GM21786 (cell line): ENCODE data around the gene MAP2K5.

ENCODE experiments used
- ATAC-seq: cut with Tn5 transposase; IDR thresholded peaks from one replicate; pipeline ENCODE4 v1.9.1; 2021; ENCODE audit not compliant: unreplicated experiment

MAP2K5 gene

DNA sequence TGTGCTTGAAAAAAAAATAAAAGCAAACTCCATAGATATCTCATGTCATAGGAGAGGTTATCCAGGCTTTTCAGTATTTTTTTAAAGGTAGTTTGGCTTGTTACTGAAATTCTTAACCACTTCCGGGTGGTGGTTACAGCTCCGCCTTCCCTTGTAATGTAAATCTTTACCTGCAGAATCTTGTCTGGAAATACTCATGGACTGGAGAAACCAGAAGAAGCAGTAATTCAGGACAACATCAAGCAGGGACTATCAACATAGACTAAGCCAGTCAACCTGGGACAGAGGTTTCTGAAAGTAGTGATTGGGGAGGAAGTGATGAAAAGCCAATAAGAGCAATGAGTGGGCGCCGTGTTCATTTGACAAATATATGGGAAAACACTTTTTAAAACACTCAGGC, 203.9 kb downstream of the MAP2K5 start:
- no peak for ATAC-seq

- no peak for ATAC-seq
Measured at GRCh38 chr15:67747921-67748320, 205.4 kb downstream of the MAP2K5 start.

DNA sequence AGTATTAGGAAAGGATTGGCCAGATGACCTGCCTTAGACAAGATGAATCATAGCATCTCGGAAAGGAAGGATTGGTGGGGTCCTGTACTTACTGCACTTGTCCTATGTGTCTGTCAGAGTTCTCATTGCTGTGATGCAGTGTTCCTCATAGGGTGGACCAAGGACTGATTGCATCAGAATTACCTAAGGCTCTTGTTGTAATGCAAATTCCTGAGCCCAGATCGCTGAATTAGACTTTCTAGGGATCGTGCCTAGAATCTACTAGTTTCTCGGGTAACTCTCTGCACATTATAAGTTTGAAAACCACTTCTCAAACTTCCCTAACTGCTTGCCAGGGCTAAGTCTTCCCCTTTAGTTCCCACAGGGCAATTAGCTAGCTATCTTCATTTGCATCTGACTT, 207.9 kb downstream of the MAP2K5 start:
- no peak for ATAC-seq

GRCh38 chr15:67753891-67754290, 211.4 kb downstream of the MAP2K5 start:
- ATAC-seq, result no peak

DNA sequence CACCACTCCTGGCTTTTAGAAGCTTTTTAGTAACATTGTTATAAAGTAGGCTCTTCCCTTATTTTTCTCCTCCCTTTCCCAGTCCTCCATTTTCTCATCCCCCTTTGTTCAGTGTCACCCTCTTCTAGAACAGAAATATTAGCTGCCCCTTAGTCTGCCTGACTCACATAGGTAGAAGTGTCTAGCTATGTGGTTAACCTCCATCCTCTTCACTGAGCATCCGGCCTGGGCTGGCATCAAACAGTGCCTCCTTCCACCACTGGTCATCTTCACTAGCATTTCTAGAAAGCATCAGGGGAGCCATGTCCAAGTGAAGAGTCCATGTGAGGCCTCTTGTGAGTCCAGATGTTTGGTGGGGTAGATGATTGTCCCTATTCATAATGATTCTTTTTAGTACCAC, 212.8 kb downstream of the MAP2K5 start:
- ATAC-seq, result no peak

DNA sequence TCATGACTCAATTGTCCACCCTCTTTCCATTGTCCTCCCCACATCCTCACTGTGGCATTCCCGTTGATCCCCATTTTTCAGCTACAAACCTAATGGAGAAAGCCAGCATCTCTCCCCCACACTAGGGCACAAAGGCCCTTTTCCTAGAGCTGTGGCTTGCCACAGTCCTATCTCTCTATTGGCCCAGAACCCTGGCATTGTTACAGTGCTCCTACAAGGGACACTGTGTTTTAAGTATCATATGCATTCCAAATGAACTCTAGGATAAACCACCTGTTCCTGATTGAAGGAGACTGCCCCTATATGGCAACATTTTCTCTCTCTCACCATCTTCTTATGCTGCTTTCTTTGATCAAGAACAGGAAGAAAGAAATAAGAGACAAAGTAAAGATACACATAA, 213.4 kb downstream of the MAP2K5 start:
- no peak for ATAC-seq

DNA sequence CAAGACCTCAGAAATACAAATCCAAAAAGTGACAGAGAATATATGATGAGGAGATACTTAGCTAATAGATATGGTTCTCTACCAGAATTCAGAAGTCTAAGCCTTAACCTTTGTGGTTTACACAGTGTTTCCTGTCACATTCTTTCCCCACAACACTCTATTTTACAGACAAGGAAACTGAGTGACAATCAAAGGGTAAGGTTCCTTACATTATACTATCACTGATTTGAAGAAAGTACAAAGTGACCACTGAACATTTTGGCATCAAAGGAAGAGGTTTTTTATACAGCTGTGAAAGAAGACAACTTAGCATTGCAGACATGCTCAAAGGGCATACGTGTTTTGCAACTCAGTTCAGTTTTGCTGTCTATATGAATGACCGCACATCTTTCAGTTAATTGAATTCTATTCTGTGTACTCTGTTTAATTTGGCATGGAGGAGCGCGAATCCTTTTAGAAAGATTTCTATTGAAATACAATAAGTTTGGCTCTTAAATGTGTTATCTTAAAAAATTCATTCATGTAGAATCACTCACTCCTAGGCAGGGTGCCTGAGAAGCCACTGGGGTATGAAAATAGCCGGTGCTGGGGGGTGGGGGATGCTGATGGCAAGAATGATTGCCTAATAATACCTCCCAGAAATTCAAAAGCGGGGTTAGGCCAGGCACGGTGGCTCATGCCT, 216.3 kb downstream of the MAP2K5 start:
- ATAC-seq, result no peak

DNA sequence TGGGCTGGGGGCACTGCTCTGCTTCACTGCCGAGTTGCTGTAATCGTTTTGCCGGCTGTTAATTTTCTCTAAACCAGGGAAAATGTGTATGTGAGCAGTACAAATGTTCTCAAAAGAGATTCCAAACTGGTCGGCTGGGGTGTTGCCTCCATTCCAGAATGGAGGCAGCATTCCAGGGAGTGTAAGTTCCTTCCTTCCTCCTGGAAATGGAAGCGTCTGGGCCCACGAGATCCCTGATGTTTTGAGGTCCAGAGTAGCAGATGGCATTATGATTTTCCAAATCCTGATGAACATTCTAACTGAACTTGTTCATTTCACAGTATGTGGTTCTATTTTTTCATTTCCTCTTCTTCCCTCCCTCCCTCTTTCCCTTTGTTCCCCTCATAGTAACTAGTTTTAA, 218.4 kb downstream of the MAP2K5 start:
- no peak for ATAC-seq

GRCh38 chr15:67761343-67761742, 218.8 kb downstream of the MAP2K5 start:
- ATAC-seq, result no peak

GRCh38 chr15:67762610-67763368, 220.3 kb downstream of the MAP2K5 start:
- peak; percentile 85 for ATAC-seq

GRCh38 chr15:67765701-67766100, 223.2 kb downstream of the MAP2K5 start:
- no peak for ATAC-seq

DNA sequence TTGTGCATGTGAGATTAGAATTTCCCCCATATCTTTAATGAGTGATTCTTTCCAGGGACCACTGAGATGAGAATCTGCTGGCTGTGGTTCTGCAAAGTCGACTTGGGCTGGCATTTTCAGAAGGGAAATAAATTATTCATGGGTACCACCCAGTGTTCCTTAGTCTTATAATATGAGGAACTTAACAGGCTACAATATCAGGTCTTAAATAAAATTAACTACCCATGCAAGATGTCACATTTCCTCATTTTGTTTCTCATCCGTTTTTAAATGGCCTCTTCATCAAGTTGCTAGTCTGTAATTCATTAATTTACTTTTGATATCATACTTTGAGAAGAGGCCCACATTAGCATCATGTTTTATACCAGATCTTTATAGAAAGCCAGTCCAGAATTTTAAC, 224.5 kb downstream of the MAP2K5 start:
- ATAC-seq, result no peak

GRCh38 chr15:67768313-67768977, 225.9 kb downstream of the MAP2K5 start:
- ATAC-seq, result no peak

DNA sequence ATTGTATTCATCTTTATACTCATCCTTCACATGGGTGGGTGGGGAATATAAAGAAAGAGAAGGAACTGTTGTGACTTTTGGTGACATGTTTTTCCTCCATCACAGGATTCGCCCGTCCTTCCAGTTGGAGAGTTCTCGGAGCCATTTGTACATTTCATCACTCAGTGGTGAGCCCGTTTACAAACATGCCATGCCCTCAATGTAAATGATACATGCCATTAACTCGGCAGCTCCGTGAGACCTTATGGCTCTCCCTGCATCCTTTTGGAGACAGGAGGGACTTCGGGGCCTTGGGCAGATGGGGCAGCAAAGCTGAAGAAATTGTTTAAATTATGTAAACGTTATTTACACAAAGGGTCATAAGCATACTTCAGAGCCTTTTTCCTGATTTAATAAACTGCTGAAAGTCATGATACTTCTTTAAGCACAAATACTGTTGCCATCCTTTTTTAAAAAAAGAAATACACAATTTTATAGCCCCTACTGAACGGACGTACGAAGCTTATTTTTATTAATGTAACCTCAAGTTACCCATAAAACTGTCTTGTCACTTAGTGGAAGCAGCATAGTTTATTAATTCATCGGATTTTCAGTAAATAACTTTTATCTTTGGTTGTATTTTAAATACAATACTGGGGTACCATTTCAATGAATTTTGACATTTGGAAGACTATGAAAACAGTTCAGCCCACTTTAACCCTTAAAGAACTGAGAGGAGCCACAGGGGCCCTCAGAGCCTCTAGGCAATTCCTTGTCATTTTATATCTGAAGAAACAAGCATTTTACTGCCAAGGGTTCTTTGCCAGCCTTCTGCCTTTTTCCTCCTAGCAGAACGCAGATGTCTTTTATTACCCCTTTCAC, 227.2 kb downstream of the MAP2K5 start:
- no peak for ATAC-seq

DNA sequence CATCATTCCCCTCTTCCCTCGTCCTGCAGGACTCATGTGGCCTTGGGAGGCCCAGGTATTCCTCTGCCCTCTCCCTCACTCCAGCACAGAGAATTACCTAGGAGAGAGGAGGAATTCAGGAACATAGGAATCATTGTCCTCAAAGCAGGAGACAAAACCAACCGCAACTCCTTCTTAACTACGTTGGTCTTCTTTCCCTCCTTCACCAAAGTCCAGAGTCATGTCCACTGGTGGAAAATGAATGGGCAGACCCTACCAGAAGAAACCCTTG, 227.8 kb downstream of the MAP2K5 start:
- ATAC-seq, result no peak

- ATAC-seq, result no peak
Measured at GRCh38 chr15:67771189-67771800, 228.8 kb downstream of the MAP2K5 start.

DNA sequence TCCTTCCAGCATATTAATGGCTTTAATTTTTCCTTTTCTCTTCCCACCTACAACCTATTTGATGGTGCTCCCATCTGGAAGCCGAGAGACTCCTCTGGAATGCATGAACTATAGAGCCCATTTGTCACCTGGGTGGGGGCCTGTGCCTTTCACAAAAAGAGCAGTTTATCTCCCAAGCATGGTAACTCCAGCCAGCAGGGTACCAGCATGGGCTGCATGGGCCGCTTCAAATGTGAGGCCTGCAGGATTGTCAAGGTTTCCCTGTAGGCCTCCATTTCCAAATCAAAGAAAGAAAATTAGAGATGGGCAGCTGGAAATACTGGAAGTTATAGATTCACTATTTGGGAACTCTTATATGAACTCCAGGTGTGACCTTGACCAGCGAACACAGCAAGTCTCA, 232.1 kb downstream of the MAP2K5 start:
- ATAC-seq, result no peak

GRCh38 chr15:67775250-67775649, 232.7 kb downstream of the MAP2K5 start:
- ATAC-seq, result no peak

DNA sequence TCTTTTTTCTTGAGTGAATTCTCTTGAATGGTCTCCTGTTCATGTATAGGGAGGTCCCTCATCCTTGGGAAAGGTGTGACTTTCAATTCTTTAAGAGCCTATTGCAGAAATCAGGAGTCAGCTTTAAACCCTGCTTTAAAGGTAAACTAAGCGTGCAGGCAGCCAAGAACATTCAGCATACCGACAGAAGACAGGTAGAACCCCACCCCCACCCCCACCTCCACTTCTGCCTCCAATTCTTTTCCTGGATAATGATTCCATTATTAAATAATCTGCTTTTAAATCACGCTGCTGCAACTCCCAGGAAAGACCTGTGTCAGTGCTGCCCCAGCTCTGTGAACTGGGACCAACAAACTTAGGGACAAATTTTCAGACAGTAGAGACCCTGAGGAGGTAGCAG, 233.5 kb downstream of the MAP2K5 start:
- no peak for ATAC-seq

- ATAC-seq, result no peak
Measured at GRCh38 chr15:67776600-67776999, 234.1 kb downstream of the MAP2K5 start.

- ATAC-seq, result no peak
Measured at GRCh38 chr15:67777071-67777470, 234.6 kb downstream of the MAP2K5 start.
